SK-N-SH (cell line): ENCODE results near the gene ACLY. TPM values are rescaled to one million over a fixed set of nuclear protein-coding genes. Genes with fewer than 3 reads are reported as not detected.

ENCODE experiments used
- CTCF ChIA-PET: fragments of 300-600, 350-600 bp; formaldehyde crosslinking; extraction: SDS; loops from one replicate; lab custom pipeline; 2021; lab: Yijun Ruan, JAX
- POLR2A ChIA-PET: fragments of 350-600 bp; sonication (Branson Sonifier 250); formaldehyde crosslinking; extraction: SDS; loops from one replicate; lab custom pipeline; 2020; ENCODE audit warnings: antibody characterized with exemption, inconsistent platforms; lab: Yijun Ruan, JAX
- DNase-seq: peaks from one replicate; pipeline ENCODE4 v3.0.0; 2012
- H2AFZ ChIP-seq: fragments of 200-600 bp; sonication (generic); 2 replicates; pipeline ENCODE4 v1.8.1; 2016; ENCODE audit warnings: antibody characterized with exemption, mild to moderate bottlenecking, low read depth
- H3F3A ChIP-seq: fragments of 200-600 bp; sonication (generic); replicated peaks from 2 replicates; pipeline ENCODE3; 2016; ENCODE audit warnings: antibody characterized with exemption, mild to moderate bottlenecking; ENCODE audit not compliant: insufficient read depth
- H3K27ac ChIP-seq, 2 experiments: fragments of 200-500 bp in 1 of 2; fragments of 200-600 bp in 1 of 2; sonication (Bioruptor generic) in 1 of 2; sonication (generic), shearing (Covaris generic) in 1 of 2; 2 replicates each; pipeline versions ENCODE4 v1.5.1 to v1.6.1; 2014 to 2016; ENCODE audit warnings: low read depth in 2 of 2, inconsistent platforms in 1 of 2, low read length in 1 of 2, mild to moderate bottlenecking in 1 of 2, mixed read lengths in 1 of 2
- H3K27me3 ChIP-seq: fragments of 200-600 bp; sonication (generic), shearing (Covaris generic); 2 replicates; pipeline ENCODE4 v1.6.1; 2016; ENCODE audit warnings: mixed run types; ENCODE audit not compliant: insufficient read depth
- H3K36me3 ChIP-seq, 2 experiments: fragments of 200-500 bp in 1 of 2; fragments of 200-600 bp in 1 of 2; sonication (Bioruptor generic) in 1 of 2; sonication (generic) in 1 of 2; replicated peaks in 1 of 2; 2 replicates each; pipeline versions ENCODE3 to v1.5.1; 2014 to 2016; ENCODE audit warnings: low read length in 1 of 2, mild to moderate bottlenecking in 1 of 2; ENCODE audit not compliant: insufficient read depth in 2 of 2, control insufficient read depth in 1 of 2
- H3K4me1 ChIP-seq, 2 experiments: fragments of 200-500 bp in 1 of 2; fragments of 200-600 bp in 1 of 2; sonication (Bioruptor generic) in 1 of 2; sonication (generic), shearing (Covaris generic) in 1 of 2; 2 replicates each; pipeline versions ENCODE4 v1.5.1 to v1.6.1; 2014 to 2016; ENCODE audit warnings: low read depth in 1 of 2, low read length in 1 of 2, mixed run types in 1 of 2; ENCODE audit not compliant: insufficient read depth in 2 of 2, control insufficient read depth in 1 of 2
- H3K4me2 ChIP-seq: fragments of 200-600 bp; sonication (generic), shearing (Covaris generic); 2 replicates; pipeline ENCODE4 v1.6.1; 2017; ENCODE audit warnings: mixed run types
- H3K4me3 ChIP-seq, 2 experiments: fragments of 200-500 bp in 1 of 2; fragments of 200-600 bp in 1 of 2; sonication (Bioruptor generic) in 1 of 2; sonication (generic), shearing (Covaris generic) in 1 of 2; 2 replicates each; pipeline versions ENCODE4 v1.5.1 to v1.8.1; 2014 to 2016; ENCODE audit warnings: low read depth in 2 of 2, inconsistent platforms in 1 of 2, low read length in 1 of 2, mild to moderate bottlenecking in 1 of 2, mixed read lengths in 1 of 2, moderate library complexity in 1 of 2
- H3K79me2 ChIP-seq: fragments of 200-600 bp; sonication (generic); 2 replicates; pipeline ENCODE4 v1.8.1; 2017; ENCODE audit warnings: mild to moderate bottlenecking; ENCODE audit not compliant: insufficient read depth
- H3K9ac ChIP-seq: fragments of 200-600 bp; sonication (generic); 2 replicates; pipeline ENCODE4 v1.6.1; 2017; ENCODE audit warnings: mixed run types
- H3K9me2 ChIP-seq: fragments of 200-600 bp; sonication (generic); 2 replicates; pipeline ENCODE4 v1.6.1; 2017; ENCODE audit warnings: mixed run types
- H3K9me3 ChIP-seq: fragments of 200-600 bp; sonication (generic); 2 replicates; pipeline ENCODE4 v1.6.1; 2017; ENCODE audit warnings: mixed run types, mild to moderate bottlenecking, moderate library complexity
- H4K20me1 ChIP-seq: fragments of 200-600 bp; sonication (generic); 2 replicates; pipeline ENCODE4 v1.6.1; 2017; ENCODE audit warnings: mild to moderate bottlenecking, mixed run types; ENCODE audit not compliant: insufficient read depth
- CHD2 ChIP-seq: fragments of 150-350 bp; IDR thresholded peaks from 2 replicates; pipeline ENCODE4 v1.6.1; 2018; ENCODE audit warnings: low read length; ENCODE audit not compliant: partially characterized antibody
- CTCF ChIP-seq: fragments of 200-600 bp; sonication (generic); IDR thresholded peaks from 2 replicates; pipeline ENCODE4 v1.6.1; 2017; ENCODE audit warnings: antibody characterized with exemption, mild to moderate bottlenecking, moderate library complexity
- ELF1 ChIP-seq: IDR thresholded peaks from 2 replicates; pipeline ENCODE4 v1.4.0; 2012
- EP300 ChIP-seq, 2 experiments: IDR thresholded peaks; 2 replicates each; pipeline versions ENCODE4 v1.4.0 to v1.6.1; 2012; ENCODE audit warnings: borderline replicate concordance in 1 of 2, low read depth in 1 of 2, low read length in 1 of 2
- EZH2phosphoT487 ChIP-seq: fragments of 200-600 bp; sonication (generic); IDR thresholded peaks from 2 replicates; pipeline ENCODE4 v1.6.1; 2017; ENCODE audit warnings: low read depth, mixed run types, mild to moderate bottlenecking, antibody characterized with exemption, moderate library complexity, borderline replicate concordance
- FOXJ3 ChIP-seq: sonication (generic); formaldehyde crosslinking; IDR thresholded peaks from 2 replicates; pipeline ENCODE4 v1.5.1; 2020; ENCODE audit warnings: mild to moderate bottlenecking, missing genetic modification reagents
- FOXM1 ChIP-seq: IDR thresholded peaks from 2 replicates; pipeline ENCODE4 v1.4.0; 2012; ENCODE audit warnings: low read depth, mild to moderate bottlenecking
- GABPA ChIP-seq: IDR thresholded peaks from 2 replicates; pipeline ENCODE4 v1.4.0; 2012; ENCODE audit warnings: low read depth, mild to moderate bottlenecking
- GATA2 ChIP-seq: sonication (generic); formaldehyde crosslinking; IDR thresholded peaks from 2 replicates; pipeline ENCODE4 v1.5.0; 2020; ENCODE audit warnings: mild to moderate bottlenecking, missing genetic modification reagents
- NRF1 ChIP-seq: IDR thresholded peaks from 2 replicates; pipeline ENCODE4 v1.6.1; 2012; ENCODE audit warnings: low read depth, mild to moderate bottlenecking, low read length
- PBX3 ChIP-seq: IDR thresholded peaks from 2 replicates; pipeline ENCODE4; 2012
- POLR2AphosphoS5 ChIP-seq: IDR thresholded peaks from 2 replicates; pipeline ENCODE4 v1.6.1; 2012; ENCODE audit warnings: low read depth, low read length
- RCOR1 ChIP-seq: fragments of 150-350 bp; IDR thresholded peaks from 2 replicates; pipeline ENCODE4 v1.6.1; 2017; ENCODE audit warnings: antibody characterized with exemption, low read length
- REST ChIP-seq: IDR thresholded peaks from 2 replicates; pipeline ENCODE4 v1.6.1; 2012; ENCODE audit warnings: mild to moderate bottlenecking, low read depth, low read length, moderate library complexity
- SIN3A ChIP-seq: IDR thresholded peaks from 2 replicates; pipeline ENCODE4 v1.6.1; 2012; ENCODE audit warnings: low read depth, mild to moderate bottlenecking, low read length, moderate library complexity, borderline replicate concordance
- TCF12 ChIP-seq: IDR thresholded peaks from 2 replicates; pipeline ENCODE4 v1.4.0; 2012
- TEAD4 ChIP-seq: IDR thresholded peaks from 2 replicates; pipeline ENCODE4 v1.4.0; 2012; ENCODE audit warnings: mild to moderate bottlenecking, borderline replicate concordance; ENCODE audit not compliant: insufficient read depth
- USF1 ChIP-seq: IDR thresholded peaks from 2 replicates; pipeline ENCODE4 v1.4.0; 2012; ENCODE audit warnings: low read depth, borderline replicate concordance
- YY1 ChIP-seq: IDR thresholded peaks from 2 replicates; pipeline ENCODE4 v1.4.0; 2012; ENCODE audit warnings: low read depth, mild to moderate bottlenecking
- ZBTB33 ChIP-seq: IDR thresholded peaks from 2 replicates; pipeline ENCODE4 v1.4.0; 2012; ENCODE audit warnings: low read depth, borderline replicate concordance
- WGBS: methylation state at CpG from one replicate; pipeline ENCODE4 v1.1.6; 2017; ENCODE audit warnings: low lambda C conversion rate; 5-methylcytosine and 5-hydroxymethylcytosine counted together
- polyA plus RNA-seq, 3 experiments: library from polyadenylated mRNA; depleted of rRNA; stranded (reverse); fragments of >200 nt; gene quantifications; 2 replicates each; pipeline ENCODE4 v1.2.3, GENCODE V29; 2012

Gene ACLY
- polyA plus RNA-seq, 1 of the 3 experiments (the other 2 are of a cell fraction), result 163 TPM

- DNase-seq, result no peak
- Histone ChIP-seq H3K27me3 (no peaks in the 10 kb centered on the region), H3K36me3 (no peaks in the 10 kb centered on the region), H3K9me3 (no peaks in the 10 kb centered on the region), H2AFZ (no peak overlapping the region), H4K20me1 (no peaks in the 10 kb centered on the region), H3K9me2 (no peaks in the 10 kb centered on the region), H3K4me3 (no peak overlapping the region), H3F3A (peaks cover 8% of the 10 kb centered on the region), H3K4me1 (peaks cover 5 to 19% of the 10 kb centered on the region in 2 experiments; a peak in 2 of 4 replicates), H3K79me2 (peaks cover 3% of the 10 kb centered on the region), H3K4me2 (no peak overlapping the region), H3K27ac (no peak overlapping the region), H3K9ac (no peak overlapping the region)
- CTCF ChIA-PET, result interaction anchor here (0.6 to 7.1 kb wide), 24 partner anchors 11 to 441 kb away, joined by 3 to 67 read pairs (median 6); partner anchors contain the start of genes DHX58, DNAJC7, NKIRAS2 and ZNF385C
- 69% methylated on average over 4 of the region's 5 CpGs for WGBS
- no peak for TF ChIP-seq GATA2
- TF ChIP-seq FOXM1, result no peak
- TF ChIP-seq TCF12, result no peak
- no peak for TF ChIP-seq USF1
- TF ChIP-seq YY1, result no peak
- no peak for TF ChIP-seq PBX3
- TF ChIP-seq CTCF, result no peak
- TF ChIP-seq CHD2, result no peak
- TF ChIP-seq RCOR1, result no peak
- TF ChIP-seq EZH2phosphoT487, result no peak
- TF ChIP-seq REST, result no peak
- TF ChIP-seq ELF1, result no peak
- TF ChIP-seq POLR2AphosphoS5, result no peak
- TF ChIP-seq NRF1, result no peak
- no peak for TF ChIP-seq EP300 (IDR thresholded peaks at IDR 0.05; ENCODE audit: borderline replicate concordance in 1 of 2, low read depth in 1 of 2, low read length in 1 of 2)
- TF ChIP-seq GABPA, result no peak
- TF ChIP-seq TEAD4, result no peak
- TF ChIP-seq FOXJ3 (CRISPR knock-in tag), result no peak
- no peak for TF ChIP-seq SIN3A
- TF ChIP-seq ZBTB33, result no peak
- POLR2A ChIA-PET, result no interaction called here
These were observed 43.4 kb upstream of the ACLY start for GRCh38 chr17:41962111-41962510.
